HCT116 (cell line): ENCODE data around the gene TMEM147.

Experiments used
- CTCF ChIP-seq, 3 experiments: fragments of 200-600 bp in 1 of 3; sonication (generic) in 1 of 3; IDR thresholded peaks in 2 of 3; conservative IDR thresholded peaks in 1 of 3; 2 replicates each; pipeline ENCODE4 v1.5.1; 2012 to 2017; ENCODE audit warnings: low read depth in 2 of 3, low read length in 2 of 3, antibody characterized with exemption in 1 of 3, borderline replicate concordance in 1 of 3, control low read depth in 1 of 3, mild to moderate bottlenecking in 1 of 3, mixed read lengths in 1 of 3, mixed run types in 1 of 3, moderate library complexity in 1 of 3; ENCODE audit not compliant: insufficient read depth in 1 of 3
- JUND ChIP-seq: IDR thresholded peaks from 2 replicates; pipeline ENCODE4 v1.6.1; 2012
- POLR2A ChIP-seq: IDR thresholded peaks from 2 replicates; pipeline ENCODE4 v1.7.0; 2011; ENCODE audit warnings: borderline replicate concordance; ENCODE audit not compliant: insufficient read depth, insufficient read length; ENCODE audit errors: extremely low read depth
- POLR2AphosphoS5 ChIP-seq: IDR thresholded peaks from 2 replicates; pipeline ENCODE4 v1.6.1; 2011; ENCODE audit warnings: mild to moderate bottlenecking, low read depth, low read length, moderate library complexity
- RAD21 ChIP-seq: IDR thresholded peaks from 2 replicates; pipeline ENCODE4 v1.6.1; 2012; ENCODE audit warnings: low read depth, mild to moderate bottlenecking
- REST ChIP-seq: IDR thresholded peaks from 2 replicates; pipeline ENCODE4 v1.6.1; 2012; ENCODE audit warnings: low read depth
- SIN3A ChIP-seq: IDR thresholded peaks from 2 replicates; pipeline ENCODE4 v1.6.1; 2012; ENCODE audit warnings: low read depth
- SP1 ChIP-seq: IDR thresholded peaks from 2 replicates; pipeline ENCODE4 v1.6.1; 2012; ENCODE audit warnings: low read depth
- TCF7L2 ChIP-seq: IDR thresholded peaks from 2 replicates; pipeline ENCODE4 v1.7.0; 2011; ENCODE audit warnings: borderline replicate concordance, inconsistent platforms; ENCODE audit not compliant: insufficient read depth, insufficient read length; ENCODE audit errors: extremely low read depth
- YY1 ChIP-seq: IDR thresholded peaks from 2 replicates; pipeline ENCODE4 v1.6.1; 2011; ENCODE audit warnings: low read length, low read depth, moderate library complexity, mild to moderate bottlenecking; ENCODE audit not compliant: insufficient replicate concordance; ENCODE audit errors: extremely low read depth
- ZNF274 ChIP-seq: fragments of 200-500 bp; sonication (Bioruptor generic); IDR thresholded peaks from 2 replicates; pipeline ENCODE4 v1.6.1; 2014; ENCODE audit warnings: mild to moderate bottlenecking, low read depth, low read length, inconsistent platforms

- TF ChIP-seq POLR2AphosphoS5: no peak
- no peak for TF ChIP-seq JUND
- TF ChIP-seq CTCF (IDR thresholded peaks at IDR 0.05 in 2 of 3, conservative IDR thresholded peaks at IDR 0.05 in 1 of 3; ENCODE audit: borderline replicate concordance in 1 of 3, insufficient read depth in 1 of 3, low read depth in 2 of 3, low read length in 2 of 3): no peak
- TF ChIP-seq SIN3A: no peak
- no peak for TF ChIP-seq POLR2A
- TF ChIP-seq TCF7L2: no peak
- TF ChIP-seq SP1: no peak
- no peak for TF ChIP-seq YY1
- TF ChIP-seq ZNF274: no peak
- no peak for TF ChIP-seq RAD21
- no peak for TF ChIP-seq REST
Measured at GRCh38 chr19:35557539-35558399, 12.3 kb downstream of the TMEM147 start.
